ENCODE data around the gene ANKS1A.
"Not testable (repeated sequence)": the region's sequence is repeated elsewhere in the genome, so short reads cannot be mapped to it uniquely, and the experiment has no call there.

Gene ANKS1A

GRCh38 chr6:34916348-34916967 is 27.4 kb downstream of the ANKS1A start:
- no peak for DNase-seq
- intact Hi-C loops (cut with DNase I) = no loop called here

- no peak for DNase-seq
- intact Hi-C loops (cut with DNase I) = no loop called here
Observed at GRCh38 chr6:34917626-34918285, 28.7 kb downstream of the ANKS1A start.

- DNase-seq = no peak
- intact Hi-C loops (cut with DNase I) = no loop called here
Observed at GRCh38 chr6:34919651-34920050, 30.6 kb downstream of the ANKS1A start.

- intact Hi-C loops (cut with DNase I) = no loop called here
- DNase-seq = no peak
Observed at GRCh38 chr6:34920097-34920496, 31.0 kb downstream of the ANKS1A start.

GRCh38 chr6:34922177-34922663 is 33.2 kb downstream of the ANKS1A start:
- intact Hi-C loops (cut with DNase I) = no loop called here
- no peak for DNase-seq

GRCh38 chr6:34924831-34925625 is 36.0 kb downstream of the ANKS1A start:
- intact Hi-C loops (cut with DNase I) = no loop called here
- DNase-seq = no peak

- no peak for DNase-seq
- intact Hi-C loops (cut with DNase I) = no loop called here
Observed at GRCh38 chr6:34926655-34927054, 37.6 kb downstream of the ANKS1A start.

- no peak for DNase-seq
- intact Hi-C loops (cut with DNase I) = no loop called here
Observed at GRCh38 chr6:34928220-34928619, 39.2 kb downstream of the ANKS1A start.

- no peak for DNase-seq
Observed at GRCh38 chr6:34928695-34929094, 39.6 kb downstream of the ANKS1A start.

GRCh38 chr6:34929241-34929978 is 40.4 kb downstream of the ANKS1A start:
- intact Hi-C loops (cut with DNase I) = no loop called here
- DNase-seq = no peak

More at GRCh38 chr6:34928695-34929094, 39.6 kb downstream of the ANKS1A start:
- intact Hi-C loops (cut with DNase I) = no loop called here

- no peak for DNase-seq
- intact Hi-C loops (cut with DNase I) = no loop called here
Observed at GRCh38 chr6:34930221-34930620, 41.2 kb downstream of the ANKS1A start.

GRCh38 chr6:34932202-34932601 is 43.1 kb downstream of the ANKS1A start:
- DNase-seq; intact Hi-C loops (cut with DNase I): not testable (repeated sequence)

GRCh38 chr6:34934516-34934915 is 45.5 kb downstream of the ANKS1A start:
- intact Hi-C loops (cut with DNase I) = no loop called here
- DNase-seq = peak in 1 of 10 donors; percentile 13

GRCh38 chr6:34938268-34938667 is 49.2 kb downstream of the ANKS1A start:
- DNase-seq = no peak
- intact Hi-C loops (cut with DNase I) = no loop called here

GRCh38 chr6:34940030-34940434 is 51.0 kb downstream of the ANKS1A start:
- intact Hi-C loops (cut with DNase I) = no loop called here
- DNase-seq = no peak

- intact Hi-C loops (cut with DNase I) = no loop called here
- no peak for DNase-seq
Observed at GRCh38 chr6:34941421-34941820, 52.4 kb downstream of the ANKS1A start.

GRCh38 chr6:34945317-34945716 is 56.3 kb downstream of the ANKS1A start:
- DNase-seq = no peak
- intact Hi-C loops (cut with DNase I) = no loop called here

GRCh38 chr6:34947561-34947960 is 58.5 kb downstream of the ANKS1A start:
- no peak for DNase-seq
- intact Hi-C loops (cut with DNase I) = no loop called here

GRCh38 chr6:34949636-34950035 is 60.6 kb downstream of the ANKS1A start:
- DNase-seq = no peak
- intact Hi-C loops (cut with DNase I) = no loop called here

GRCh38 chr6:34950849-34951248 is 61.8 kb downstream of the ANKS1A start:
- DNase-seq = no peak
- intact Hi-C loops (cut with DNase I) = no loop called here

- no peak for DNase-seq
Observed at GRCh38 chr6:34951731-34952130, 62.7 kb downstream of the ANKS1A start.

More at GRCh38 chr6:34951731-34952130, 62.7 kb downstream of the ANKS1A start:
- intact Hi-C loops (cut with DNase I) = no loop called here
